PFSK-1 (cell line): ENCODE measurements around the gene MAB21L4.

Source experiments
- POLR2AphosphoS5 ChIP-seq: IDR thresholded peaks from 2 replicates; pipeline ENCODE4 v1.6.1; 2012; ENCODE audit warnings: low read depth, mild to moderate bottlenecking, control low read depth, low read length, moderate library complexity
- SIN3A ChIP-seq: IDR thresholded peaks from 2 replicates; pipeline ENCODE4 v1.6.1; 2012; ENCODE audit warnings: mild to moderate bottlenecking, low read length, moderate library complexity, borderline replicate concordance; ENCODE audit not compliant: insufficient read depth

- TF ChIP-seq POLR2AphosphoS5 (no peak), SIN3A (no peak)
These were observed 55.4 kb downstream of the MAB21L4 start for GRCh38 chr2:240840435-240841060.
